ENCODE results near the gene OTP.

Gene OTP

GRCh38 chr5:77637998-77638762, at the start of gene OTP:
TSS of gene OTP (minus strand) at chr5:77638713. CDS start at chr5:77638549, 164 bp downstream.
- no peak for DNase-seq

DNA sequence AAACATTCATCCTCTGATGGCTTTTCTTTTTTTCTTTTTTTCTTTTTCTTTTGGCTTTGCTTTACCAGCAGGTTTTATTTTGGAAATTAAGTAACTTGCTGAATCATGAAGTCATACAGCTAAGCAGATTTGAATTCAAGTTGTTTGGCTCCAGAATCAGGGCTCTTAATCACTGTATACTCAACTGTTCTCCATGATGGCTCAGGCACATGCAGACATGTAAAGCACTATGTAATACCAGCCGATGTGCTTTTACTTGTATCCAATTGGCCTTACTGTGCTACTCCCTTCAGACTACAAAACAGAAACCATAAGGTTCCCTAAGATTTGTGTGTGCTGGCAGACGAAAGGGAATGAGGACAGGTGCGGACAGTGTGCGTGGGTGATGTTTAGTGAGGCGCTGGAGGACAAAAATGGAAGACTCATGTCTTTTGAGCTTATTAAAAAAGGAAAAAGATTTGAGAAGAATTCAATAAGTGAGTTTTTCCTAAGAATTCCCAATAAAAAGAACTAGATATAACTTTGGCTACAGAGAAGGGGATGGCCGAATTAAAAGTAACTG, 44.7 kb upstream of the OTP start:
- no peak for DNase-seq

GRCh38 chr5:77670526-77670925, 32.0 kb upstream of the OTP start:
- no peak for DNase-seq

- DNase-seq, result no peak
These were observed 31.2 kb upstream of the OTP start for GRCh38 chr5:77669677-77670076.

DNA sequence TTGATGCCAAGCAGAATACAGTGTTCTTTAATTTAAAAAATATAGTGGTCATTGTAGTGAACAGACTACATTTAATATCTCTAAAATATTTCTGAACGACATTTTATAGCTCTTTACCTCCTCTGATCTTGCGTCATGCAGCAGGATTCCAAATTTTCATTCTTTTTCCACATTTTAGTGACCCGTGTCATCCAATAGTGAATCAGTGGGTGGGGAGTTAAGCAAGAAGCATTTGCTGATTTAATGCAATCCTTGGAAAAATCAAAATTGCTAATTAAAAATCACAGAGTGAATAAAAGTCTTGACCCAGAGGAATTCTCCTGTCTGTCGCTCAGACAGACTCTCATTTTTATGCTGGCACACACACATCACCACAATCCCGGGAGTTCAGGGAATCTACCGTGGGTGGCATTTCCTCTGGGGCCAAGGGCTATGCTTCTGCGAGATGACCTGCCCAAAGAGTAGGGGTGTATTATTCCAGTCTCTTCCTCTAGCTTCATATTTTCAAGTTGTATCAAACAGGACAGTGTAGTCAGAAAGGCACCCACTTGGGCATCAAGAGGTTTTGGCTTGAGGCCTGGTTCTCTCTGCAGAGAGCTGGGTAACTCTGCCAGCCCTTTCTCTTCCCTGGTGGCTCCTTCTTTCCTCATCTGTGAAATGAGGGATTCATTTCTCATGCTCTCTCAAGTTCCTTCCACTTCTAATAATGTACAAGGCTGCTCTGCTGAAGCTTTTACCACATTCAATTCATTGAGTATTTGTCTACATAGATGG, 24.8 kb upstream of the OTP start:
- no peak for DNase-seq

DNA sequence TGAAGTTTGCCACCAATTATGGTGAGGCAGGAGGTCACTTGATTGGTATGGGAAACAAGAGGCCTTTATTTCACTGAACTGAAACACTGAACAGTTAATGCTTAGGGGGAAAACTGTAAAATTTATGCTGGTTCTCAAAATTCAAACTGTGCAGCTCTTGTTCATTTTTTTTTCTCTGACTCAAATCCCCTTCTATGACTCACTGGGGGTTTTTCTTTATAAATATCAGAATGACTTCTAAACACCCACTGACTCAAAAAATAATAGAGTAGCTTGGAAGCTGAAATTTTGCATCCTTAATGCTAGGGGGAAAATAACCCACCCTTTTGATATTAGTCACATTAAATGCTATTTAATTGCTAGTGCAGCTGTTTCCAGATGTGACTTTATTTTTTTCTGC, 24.1 kb upstream of the OTP start:
- no peak for DNase-seq

GRCh38 chr5:77658662-77659061, 20.1 kb upstream of the OTP start:
- no peak for DNase-seq

DNA sequence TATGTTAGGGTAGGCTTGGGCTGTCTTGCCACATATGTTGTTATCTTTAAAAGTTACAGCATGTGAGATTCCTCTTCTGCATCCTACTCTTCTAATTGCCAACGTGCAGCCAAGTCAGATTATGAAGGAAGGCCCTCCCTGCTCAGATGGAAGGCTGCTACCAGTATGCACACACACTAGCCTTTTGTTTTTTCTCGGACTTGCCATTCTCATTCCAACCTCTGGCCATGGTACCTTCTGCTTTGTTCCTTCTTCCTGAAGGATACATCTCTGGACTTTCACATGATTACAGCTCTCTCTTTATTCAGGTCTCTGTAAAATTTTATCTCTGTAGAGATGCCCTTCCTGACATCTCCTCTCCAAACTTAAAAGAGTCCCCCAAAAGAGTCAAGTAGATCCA, 12.8 kb upstream of the OTP start:
- DNase-seq, result no peak

DNA sequence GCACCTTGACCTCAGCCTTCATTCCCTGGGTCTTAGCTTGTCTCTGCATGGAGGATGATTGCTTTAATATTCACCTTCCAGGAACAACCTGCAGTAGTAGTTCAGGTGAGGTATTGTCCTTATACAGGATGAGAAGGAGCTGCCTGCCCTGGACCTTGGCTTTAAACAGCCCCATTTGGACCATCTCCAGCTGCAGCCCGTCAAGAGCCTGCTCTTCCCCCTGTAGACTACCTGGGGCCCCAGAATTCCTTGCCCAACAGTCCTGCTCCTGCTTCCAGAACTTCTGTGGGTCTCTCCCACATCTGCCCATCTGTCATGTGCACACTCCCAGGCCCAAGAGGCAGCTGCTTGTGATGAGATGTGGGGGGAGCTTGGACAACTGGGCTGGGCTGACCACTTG, 12.2 kb upstream of the OTP start:
- no peak for DNase-seq

DNA sequence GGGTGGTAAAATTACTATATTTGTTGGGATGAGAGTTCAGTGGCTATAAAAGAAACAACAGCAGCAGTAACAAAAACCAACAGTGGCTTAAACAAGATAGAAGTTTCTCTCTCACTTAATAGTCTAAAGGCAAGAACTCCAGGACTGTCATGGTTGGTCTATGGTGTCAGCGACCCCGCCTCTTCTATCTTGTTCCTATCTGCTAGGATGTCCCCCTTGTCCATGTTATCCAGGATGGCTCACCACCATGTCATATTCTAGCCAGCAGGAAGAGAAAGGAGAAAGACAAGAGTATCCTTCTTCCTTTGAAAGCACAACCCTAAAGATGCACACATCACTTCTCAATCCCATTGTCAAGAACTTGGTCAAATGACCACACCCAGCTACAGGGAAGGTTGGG, 11.3 kb upstream of the OTP start:
- DNase-seq, result no peak

DNA sequence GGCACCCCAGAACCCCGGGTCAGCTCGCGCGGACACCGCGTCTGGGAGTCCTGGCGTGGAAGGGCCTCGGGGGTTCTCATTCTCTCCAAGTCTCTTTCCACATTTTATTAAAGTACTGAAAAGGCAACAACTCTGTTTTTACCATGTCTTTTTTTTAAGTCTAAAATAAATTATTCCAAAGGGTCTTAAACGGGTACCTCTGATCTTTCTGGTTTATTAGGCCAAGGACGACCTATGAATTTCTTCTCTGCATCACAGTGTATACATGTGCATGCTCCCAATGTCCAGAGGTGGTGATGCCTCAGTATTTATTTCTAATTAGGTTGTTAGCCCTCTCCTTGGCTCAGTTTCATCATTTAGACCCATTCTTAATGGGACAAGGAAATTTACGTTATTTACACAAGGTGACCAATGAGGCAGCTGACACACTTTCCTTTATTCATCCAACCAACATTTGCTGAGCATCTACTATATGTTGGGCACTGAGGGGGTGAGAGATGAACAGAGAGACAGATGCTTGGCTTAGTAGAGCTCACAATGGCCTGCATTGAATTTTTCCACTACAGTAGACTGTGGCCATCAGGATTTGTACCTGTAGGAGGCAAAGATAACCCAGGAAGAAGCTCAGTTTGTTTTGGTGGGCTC, 7.6 kb upstream of the OTP start:
- no peak for DNase-seq

DNA sequence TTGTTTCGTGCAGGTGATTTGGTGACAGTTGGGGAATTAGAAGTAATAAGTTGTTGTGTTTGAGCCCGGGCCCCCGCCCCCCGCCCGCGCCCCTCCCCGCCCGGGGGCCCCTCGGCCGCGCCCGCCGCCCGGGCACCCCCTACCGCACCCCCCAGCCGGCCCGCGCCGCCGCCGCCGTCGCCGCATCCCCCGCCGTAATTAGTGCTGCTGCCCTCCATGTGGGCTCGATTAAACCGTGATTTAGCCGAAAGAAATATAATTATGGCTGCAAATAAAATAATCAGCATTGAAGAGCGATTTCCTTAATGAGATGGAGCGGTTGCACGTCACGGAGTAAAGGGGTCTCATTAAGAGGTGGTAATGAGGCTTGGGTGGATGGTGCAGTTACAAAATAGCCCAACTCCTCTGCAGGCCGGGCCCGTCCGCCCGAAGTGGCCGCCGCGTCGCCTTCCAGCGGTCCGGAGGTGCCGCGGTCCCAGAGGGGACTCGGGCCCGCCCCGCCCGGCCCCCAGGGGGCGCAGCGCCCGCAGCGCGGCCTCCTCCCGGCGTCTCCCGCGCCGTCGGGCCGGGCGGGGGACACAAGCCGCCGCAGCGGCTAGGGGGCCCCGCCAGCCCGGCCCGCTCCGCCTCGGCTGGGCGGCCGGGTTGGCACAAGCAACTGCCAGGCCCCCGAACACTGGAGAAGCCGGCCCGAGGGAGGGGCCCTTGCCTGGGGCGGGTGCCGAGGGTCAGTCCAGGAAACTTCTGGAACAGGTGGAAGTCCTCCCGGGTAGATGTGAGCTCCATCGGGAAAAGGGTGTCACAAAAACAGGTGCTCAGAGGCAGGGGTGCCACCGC, 6.9 kb upstream of the OTP start:
- DNase-seq, result no peak

- DNase-seq, result no peak
These were observed 6.1 kb upstream of the OTP start for GRCh38 chr5:77644371-77645157.

GRCh38 chr5:77643654-77644370, 5.3 kb upstream of the OTP start:
- no peak for DNase-seq

DNA sequence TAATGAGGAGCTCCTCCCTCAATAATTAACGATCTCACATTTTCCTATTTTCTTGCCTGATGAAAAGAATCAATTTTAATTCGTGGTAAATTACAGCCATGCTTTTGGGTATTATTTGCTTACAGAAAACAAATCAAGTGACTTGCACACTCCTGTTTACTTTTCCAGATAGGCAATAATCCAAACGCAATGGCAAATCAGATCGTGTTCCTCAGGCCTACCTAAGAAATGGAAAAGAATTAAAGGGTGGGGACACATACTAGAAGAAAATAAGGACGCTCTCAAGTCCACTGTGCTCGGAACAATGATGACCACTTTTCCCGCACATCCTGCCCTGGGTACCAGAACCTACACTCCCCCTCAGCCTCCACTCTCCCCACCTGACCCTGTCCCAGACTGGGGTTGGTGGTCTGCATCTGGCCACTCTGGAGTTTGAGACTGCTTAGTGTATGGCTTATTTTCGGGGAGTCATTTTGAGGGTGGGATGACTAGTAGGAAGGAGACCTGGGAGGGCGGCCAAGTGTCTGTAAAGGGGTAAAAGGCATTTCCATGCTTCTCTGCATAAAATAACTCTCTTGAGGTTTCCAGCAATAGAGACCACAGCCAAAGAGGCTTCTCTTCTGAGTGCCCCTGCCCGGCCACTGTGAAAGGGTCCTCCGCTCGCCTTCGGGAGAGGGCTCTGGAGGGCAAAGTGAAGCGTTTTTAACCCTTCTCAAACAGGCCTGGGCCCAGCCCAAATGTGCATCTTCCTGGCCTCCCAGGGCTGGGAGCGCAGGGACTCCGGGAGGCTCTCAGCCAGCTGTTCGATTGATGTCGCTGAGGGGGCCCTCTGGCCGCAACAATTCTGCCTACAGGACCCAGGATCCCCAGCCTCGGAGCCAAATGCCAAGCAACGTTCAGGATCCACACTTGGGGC, 4.5 kb upstream of the OTP start:
- no peak for DNase-seq

GRCh38 chr5:77641963-77642737, 3.6 kb upstream of the OTP start:
- DNase-seq, result no peak

- no peak for DNase-seq
These were observed 3.0 kb upstream of the OTP start for GRCh38 chr5:77641397-77641943.

GRCh38 chr5:77640589-77641396, 2.3 kb upstream of the OTP start:
- no peak for DNase-seq
